Prostate gland (tissue), 2 donors: ENCODE measurements around the gene POU4F1. TPM values are rescaled to one million over a fixed set of nuclear protein-coding genes. Genes with fewer than 3 reads are reported as not detected.

Experiments
- DNase-seq: peaks from one replicate; pipeline ENCODE4 v3.0.0-alpha.2; 2019; ENCODE audit warnings: low spot score
- H3K27ac ChIP-seq, 2 donors: fragments of 200-600 bp; sonication (generic); 2 replicates each; pipeline ENCODE4 v1.5.1; 2017 to 2019
- H3K27me3 ChIP-seq: fragments of 200-600 bp; sonication (generic); replicated peaks from 2 replicates; pipeline ENCODE4 v1.5.1; 2019; ENCODE audit not compliant: insufficient read depth
- H3K36me3 ChIP-seq, 2 donors: fragments of 200-600 bp; sonication (generic); 1 replicate in 1 of 2; 2 replicates in 1 of 2; pipeline versions ENCODE4 v1.5.1 to v1.8.1; 2017 to 2019
- H3K4me1 ChIP-seq: fragments of 200-600 bp; sonication (generic); replicated peaks from 2 replicates; pipeline ENCODE4 v1.5.1; 2019
- H3K4me3 ChIP-seq, 2 donors: fragments of 200-600 bp; sonication (generic); 2 replicates each; pipeline ENCODE4 v1.5.1; 2017 to 2019
- H3K9me3 ChIP-seq: fragments of 200-600 bp; sonication (generic); 2 replicates; pipeline ENCODE4 v1.5.1; 2017
- POLR2A ChIP-seq: fragments of 450-650 bp; IDR thresholded peaks from one replicate; pipeline ENCODE4 v1.6.1; 2016; ENCODE audit warnings: antibody characterized with exemption, mild to moderate bottlenecking
- POLR2AphosphoS5 ChIP-seq: sonication (generic); formaldehyde crosslinking; IDR thresholded peaks from one replicate; pipeline ENCODE4 v1.6.1; 2017; ENCODE audit warnings: antibody characterized with exemption
- WGBS: methylation state at CpG from one replicate; pipeline ENCODE4 v1.1.5; 2018; 5-methylcytosine and 5-hydroxymethylcytosine counted together
- intact Hi-C: fragments of 100-400 bp; cut with DNase I; formaldehyde crosslinking; loops from one replicate; pipeline ENCODE4 v1.14.2; 2022
- total RNA-seq, 2 donors: library from RNA; depleted of rRNA; stranded (reverse); fragments of >200 nt; gene quantifications; one replicate each; pipeline ENCODE4 v1.1.0, GENCODE V29; 2016
- TF ChIP-seq, protein P1 (sequence below), 4 experiments: fragments of 200-600 bp in 2 of 4; fragments of 450-650 bp in 2 of 4; sonication (generic) in 2 of 4; IDR thresholded peaks; 1 replicate in 3 of 4; 2 replicates in 1 of 4; pipeline ENCODE4 v1.5.1; 2016 to 2019; ENCODE audit warnings: antibody characterized with exemption in 4 of 4, mild to moderate bottlenecking in 2 of 4, moderate library complexity in 2 of 4

POU4F1 gene
- total RNA-seq, 2 donors from 2014 or later, result 0.68 TPM; not detected in 1

DNA sequence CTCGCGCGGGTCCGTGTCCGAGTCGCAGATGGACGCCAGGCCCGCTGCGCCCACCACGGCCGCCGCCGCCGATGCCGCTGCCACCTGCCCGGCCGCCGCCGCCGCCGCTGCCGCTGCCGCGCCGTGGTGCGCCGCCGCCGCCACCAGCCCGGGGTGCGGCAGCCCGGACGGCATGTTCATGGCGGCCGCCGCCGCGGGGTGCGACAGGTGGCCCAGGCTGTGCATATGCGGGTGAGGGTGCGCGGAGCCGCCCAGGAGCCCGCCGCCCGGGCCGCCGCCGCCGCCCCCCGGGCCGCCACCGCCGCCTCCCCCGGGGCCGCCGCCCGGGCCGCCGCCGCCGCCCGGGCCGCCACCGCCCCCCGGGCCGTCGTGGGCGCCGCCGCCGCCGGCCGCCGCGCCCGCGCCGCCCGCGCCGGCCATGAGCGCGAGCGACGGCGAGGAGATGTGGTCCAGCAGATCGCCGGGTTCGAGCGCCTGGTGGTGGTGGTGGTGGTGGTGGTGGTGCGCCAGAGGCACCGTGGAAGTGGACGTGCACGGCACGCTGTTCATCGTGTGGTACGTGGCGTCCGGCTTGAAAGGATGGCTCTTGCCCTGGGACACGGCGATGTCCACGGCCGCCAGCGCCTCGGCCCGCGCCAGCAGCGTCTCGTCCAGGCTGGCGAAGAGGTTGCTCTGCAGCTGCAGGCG is 1.3 kb downstream of the POU4F1 start:
- intact Hi-C loops, result no loop called here
- no peak overlapping the region for H3K4me3 ChIP-seq

DNA sequence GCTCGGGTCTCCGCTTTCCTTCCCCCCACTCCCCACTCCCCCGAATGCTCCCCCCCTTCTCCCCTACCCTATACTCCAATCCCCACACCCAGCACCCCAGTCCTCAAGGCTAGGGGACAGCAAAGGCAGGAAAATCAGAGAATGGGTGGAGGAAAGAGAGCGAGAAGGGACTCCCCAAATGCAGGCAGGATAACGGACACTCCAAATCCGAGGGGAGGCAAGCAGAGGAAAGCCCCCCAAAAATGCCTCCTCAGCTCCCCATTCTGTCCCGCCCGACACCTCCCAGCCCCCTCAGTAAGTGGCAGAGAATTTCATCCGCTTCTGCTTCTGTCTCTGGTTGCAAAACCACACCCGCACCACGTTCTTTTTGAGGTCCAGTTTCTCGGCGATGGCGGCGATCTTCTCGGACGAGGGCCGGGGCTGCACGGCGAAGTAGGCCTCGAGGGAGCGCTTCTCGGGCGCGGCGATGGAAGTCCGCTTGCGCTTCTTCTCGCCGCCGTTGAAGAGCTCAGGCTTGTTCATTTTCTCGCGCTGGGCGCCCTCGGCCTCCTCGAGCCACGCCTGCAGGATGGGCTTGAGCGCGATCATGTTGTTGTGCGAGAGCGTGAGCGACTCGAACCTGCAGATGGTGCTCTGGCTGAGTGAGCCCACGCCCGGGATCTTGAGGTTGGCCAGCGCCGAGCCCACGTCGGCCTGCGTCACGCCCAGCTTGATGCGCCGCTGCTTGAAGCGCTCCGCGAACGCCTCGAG is 2.1 kb downstream of the POU4F1 start:
- intact Hi-C loops, result no loop called here
- no peak overlapping the region for H3K27ac ChIP-seq
- H3K27me3 ChIP-seq, result peaks cover 69% of the 10 kb centered on the region
- TF ChIP-seq, protein P1, sequence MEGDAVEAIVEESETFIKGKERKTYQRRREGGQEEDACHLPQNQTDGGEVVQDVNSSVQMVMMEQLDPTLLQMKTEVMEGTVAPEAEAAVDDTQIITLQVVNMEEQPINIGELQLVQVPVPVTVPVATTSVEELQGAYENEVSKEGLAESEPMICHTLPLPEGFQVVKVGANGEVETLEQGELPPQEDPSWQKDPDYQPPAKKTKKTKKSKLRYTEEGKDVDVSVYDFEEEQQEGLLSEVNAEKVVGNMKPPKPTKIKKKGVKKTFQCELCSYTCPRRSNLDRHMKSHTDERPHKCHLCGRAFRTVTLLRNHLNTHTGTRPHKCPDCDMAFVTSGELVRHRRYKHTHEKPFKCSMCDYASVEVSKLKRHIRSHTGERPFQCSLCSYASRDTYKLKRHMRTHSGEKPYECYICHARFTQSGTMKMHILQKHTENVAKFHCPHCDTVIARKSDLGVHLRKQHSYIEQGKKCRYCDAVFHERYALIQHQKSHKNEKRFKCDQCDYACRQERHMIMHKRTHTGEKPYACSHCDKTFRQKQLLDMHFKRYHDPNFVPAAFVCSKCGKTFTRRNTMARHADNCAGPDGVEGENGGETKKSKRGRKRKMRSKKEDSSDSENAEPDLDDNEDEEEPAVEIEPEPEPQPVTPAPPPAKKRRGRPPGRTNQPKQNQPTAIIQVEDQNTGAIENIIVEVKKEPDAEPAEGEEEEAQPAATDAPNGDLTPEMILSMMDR (IDR thresholded peaks at IDR 0.05), result no peak
- TF ChIP-seq POLR2A, result no peak
- no peak for TF ChIP-seq POLR2AphosphoS5
- peaks cover 4% of the 10 kb centered on the region for H3K4me1 ChIP-seq
- no peaks in the 10 kb centered on the region for H3K36me3 ChIP-seq
- H3K4me3 ChIP-seq, result no peak overlapping the region
- WGBS, result 4% methylated on average over 38 of the region's 58 CpGs
- no peaks in the 10 kb centered on the region for H3K9me3 ChIP-seq
- DNase-seq, result no peak

More for the DNA sequence above, 1.3 kb downstream of the POU4F1 start:
- no peaks in the 10 kb centered on the region for H3K9me3 ChIP-seq
- peaks cover 4% of the 10 kb centered on the region for H3K4me1 ChIP-seq
- TF ChIP-seq POLR2A, result no peak
- TF ChIP-seq POLR2AphosphoS5, result no peak
- TF ChIP-seq, protein P1 (IDR thresholded peaks at IDR 0.05), result no peak
- peaks cover 69% of the 10 kb centered on the region for H3K27me3 ChIP-seq
- no peak overlapping the region for H3K27ac ChIP-seq
- H3K36me3 ChIP-seq, result no peaks in the 10 kb centered on the region
- DNase-seq, result no peak
- 3% methylated on average over 23 of the region's 112 CpGs for WGBS

DNA sequence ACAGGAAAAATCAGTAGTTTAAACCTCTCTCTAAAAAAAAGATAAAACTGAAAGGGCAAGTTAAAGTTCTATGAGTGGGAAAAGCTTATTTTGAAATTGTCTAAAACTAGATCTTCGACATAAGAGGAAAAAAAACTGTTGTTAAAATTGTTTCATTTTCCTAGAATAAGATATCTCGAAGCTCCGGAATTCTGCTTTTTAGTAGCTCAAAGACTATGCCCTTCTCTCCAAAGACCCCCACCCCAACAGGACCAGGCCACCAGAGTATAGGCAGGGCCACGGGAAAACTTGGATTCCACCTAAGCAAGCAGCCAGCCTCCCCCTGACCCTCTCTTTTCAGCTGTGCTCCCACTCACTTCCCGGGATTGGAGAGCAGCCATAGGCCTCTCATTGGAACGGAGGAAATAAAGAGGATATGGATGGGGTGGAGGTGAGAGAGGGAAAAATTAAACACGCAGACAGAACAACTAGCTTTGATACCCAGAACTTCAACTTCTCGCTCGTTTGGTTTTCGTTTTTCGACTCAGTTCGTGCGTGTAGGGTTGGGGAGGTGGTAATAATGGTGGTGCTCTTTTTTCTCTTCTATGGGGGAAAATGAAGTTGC is 3.0 kb downstream of the POU4F1 start:
- no peak for TF ChIP-seq POLR2A
- TF ChIP-seq, protein P1 (IDR thresholded peaks at IDR 0.05), result no peak
- TF ChIP-seq POLR2AphosphoS5, result no peak
- Histone ChIP-seq H3K9me3 (no peaks in the 10 kb centered on the region), H3K27me3 (peaks cover 71% of the 10 kb centered on the region), H3K4me1 (peaks cover 4% of the 10 kb centered on the region), H3K27ac (no peak overlapping the region), H3K36me3 (no peaks in the 10 kb centered on the region), H3K4me3 (no peak overlapping the region)
- intact Hi-C loops, result no loop called here
- no peak for DNase-seq
- WGBS, result 19% methylated on average over 13 of the region's 13 CpGs

DNA sequence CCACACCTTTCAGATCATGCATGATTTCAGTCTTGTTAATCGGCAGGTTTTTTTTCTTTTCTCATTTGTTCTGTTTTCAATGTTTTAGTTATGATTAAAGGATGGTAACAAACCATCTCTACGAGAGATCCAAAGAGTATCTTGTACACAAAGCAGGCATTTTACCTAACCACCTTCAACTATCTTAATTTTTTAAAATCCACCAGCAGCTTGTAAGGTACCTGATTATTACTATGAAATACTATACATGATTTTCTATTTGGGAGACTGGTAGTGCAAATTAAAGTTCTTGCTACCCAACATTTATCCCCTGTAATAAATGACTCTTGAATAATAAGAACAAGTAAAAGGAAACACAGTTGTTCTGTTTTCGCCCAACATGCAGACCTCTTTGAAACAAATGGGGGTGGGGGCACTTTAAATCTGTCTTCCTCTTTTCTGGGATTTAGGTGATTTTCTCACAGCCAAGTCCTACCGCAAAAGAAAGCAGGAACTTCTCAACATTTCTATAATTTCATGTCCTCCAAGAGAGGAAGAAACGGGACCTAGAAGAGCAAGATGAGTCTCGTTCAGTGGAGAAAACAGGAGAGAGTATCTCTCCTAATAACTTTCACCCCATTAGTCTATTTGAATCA is 3.6 kb downstream of the POU4F1 start:
- intact Hi-C loops, result no loop called here

More for the DNA sequence above, 3.6 kb downstream of the POU4F1 start:
- peaks cover 70% of the 10 kb centered on the region for H3K27me3 ChIP-seq
- no peak overlapping the region for H3K27ac ChIP-seq
- H3K4me1 ChIP-seq, result peaks cover 4% of the 10 kb centered on the region
- no peak overlapping the region for H3K4me3 ChIP-seq
- DNase-seq, result no peak
- TF ChIP-seq POLR2AphosphoS5, result no peak
- no peak for TF ChIP-seq POLR2A
- TF ChIP-seq, protein P1 (IDR thresholded peaks at IDR 0.05), result no peak
- H3K36me3 ChIP-seq, result no peaks in the 10 kb centered on the region
- no peaks in the 10 kb centered on the region for H3K9me3 ChIP-seq
- WGBS, result 18% methylated on average over 6 of the region's 6 CpGs
